K562 (cell line): ENCODE results near the gene ST3GAL3. TPM values are rescaled to one million over a fixed set of nuclear protein-coding genes. Genes with fewer than 3 reads are reported as not detected.

Source experiments
- ATF1 ChIP-seq, 2 experiments: fragments of 450-650 bp in 1 of 2; IDR thresholded peaks; 2 replicates each; pipeline ENCODE4 v1.6.1; 2016; ENCODE audit warnings: missing compliant biosample characterization in 1 of 2, missing genetic modification characterization in 1 of 2
- FOXA3 ChIP-seq, 2 experiments: fragments of 450-650 bp in 1 of 2; sonication (generic) in 1 of 2; formaldehyde crosslinking; IDR thresholded peaks in 1 of 2; conservative IDR thresholded peaks in 1 of 2; 2 replicates each; pipeline versions ENCODE4 v1.4.0 to v1.8.0; 2020 to 2022; ENCODE audit warnings: mild to moderate bottlenecking in 2 of 2, missing genetic modification reagents in 1 of 2
- PKNOX1 ChIP-seq: fragments of 450-650 bp; IDR thresholded peaks from 2 replicates; pipeline ENCODE4 v1.6.1; 2016
- POLR2B ChIP-seq: fragments of 450-650 bp; IDR thresholded peaks from 2 replicates; pipeline ENCODE4 v1.6.1; 2018; ENCODE audit warnings: low read depth; ENCODE audit not compliant: partially characterized antibody
- SIN3A ChIP-seq, 2 experiments: fragments of 150-350 bp in 1 of 2; IDR thresholded peaks; 2 replicates each; pipeline ENCODE4 v1.6.1; 2011 to 2016; ENCODE audit warnings: borderline replicate concordance in 2 of 2, low read depth in 2 of 2, low read length in 2 of 2, mild to moderate bottlenecking in 2 of 2, moderate library complexity in 2 of 2; ENCODE audit not compliant: control insufficient read depth in 1 of 2
- SUPT5H ChIP-seq: fragments of 450-650 bp; IDR thresholded peaks from 2 replicates; pipeline ENCODE4 v1.6.1; 2016
- USF1 ChIP-seq: sonication (generic); formaldehyde crosslinking; IDR thresholded peaks from 2 replicates; pipeline ENCODE4 v1.9.0; 2022; ENCODE audit warnings: mild to moderate bottlenecking, missing genetic modification reagents
- ZNF280A ChIP-seq: fragments of 450-650 bp; IDR thresholded peaks from 2 replicates; pipeline ENCODE4 v1.6.1; 2018; ENCODE audit warnings: mild to moderate bottlenecking, low read depth; ENCODE audit not compliant: partially characterized antibody
- ZNF445 ChIP-seq: fragments of 250-450 bp; sonication (Bioruptor Pico); IDR thresholded peaks from 2 replicates; pipeline ENCODE4 v1.4.0; 2020; ENCODE audit warnings: low read depth, mild to moderate bottlenecking, moderate library complexity
- ZNF551 ChIP-seq: fragments of 250-450 bp; sonication (Bioruptor Pico); IDR thresholded peaks from 2 replicates; pipeline ENCODE4 v1.5.0; 2021; ENCODE audit warnings: mild to moderate bottlenecking, moderate library complexity
- polyA plus RNA-seq, 8 experiments: library from polyadenylated mRNA; depleted of rRNA in 4 of 8; stranded (reverse) in 5 of 8; unstranded in 3 of 8; fragments of >200 nt; fragmentation: Nextera tagmentation in 2 of 8; fragmentation: Illumina TruSeq in 1 of 8; extraction: Ambion mirVana in 2 of 8; extraction: Trizol in 1 of 8; gene quantifications; 2 replicates each; pipeline versions ENCODE4 v1.2.1 to v1.2.3, GENCODE V29; 2011 to 2014; ENCODE audit warnings: inconsistent platforms in 1 of 8, missing spikeins in 1 of 8
- total RNA-seq, 7 experiments: library from RNA; depleted of rRNA in 6 of 7; stranded (reverse); fragments of >200 nt in 6 of 7; fragmentation: Illumina TruSeq in 2 of 7; extraction: Trizol in 2 of 7; gene quantifications; 2 replicates each; pipeline versions ENCODE4 v1.2.1 to v1.2.3, GENCODE V29; 2011 to 2021; ENCODE audit warnings: low replicate concordance in 1 of 7
- TF ChIP-seq, protein P1 (sequence below), 2 experiments: fragments of 450-650 bp; IDR thresholded peaks; 2 replicates each; pipeline ENCODE4 v1.6.1; 2016; ENCODE audit warnings: mild to moderate bottlenecking in 2 of 2, borderline replicate concordance in 1 of 2, low read depth in 1 of 2, moderate library complexity in 1 of 2
- TF ChIP-seq, protein P2 (sequence below): sonication (generic); formaldehyde crosslinking; IDR thresholded peaks from 2 replicates; pipeline ENCODE4 v1.8.0; 2022; ENCODE audit warnings: mild to moderate bottlenecking, missing genetic modification reagents

Gene ST3GAL3
- total and polyA plus RNA-seq, 9 of the 15 experiments (the other 6 are each of a cell fraction or from before 2014, with no cell fraction given): 1.2 to 18.9 (median 11.0) TPM

GRCh38 chr1:43818691-43819090 lies 111.4 kb downstream of the ST3GAL3 start (continued):
- TF ChIP-seq, protein P1, sequence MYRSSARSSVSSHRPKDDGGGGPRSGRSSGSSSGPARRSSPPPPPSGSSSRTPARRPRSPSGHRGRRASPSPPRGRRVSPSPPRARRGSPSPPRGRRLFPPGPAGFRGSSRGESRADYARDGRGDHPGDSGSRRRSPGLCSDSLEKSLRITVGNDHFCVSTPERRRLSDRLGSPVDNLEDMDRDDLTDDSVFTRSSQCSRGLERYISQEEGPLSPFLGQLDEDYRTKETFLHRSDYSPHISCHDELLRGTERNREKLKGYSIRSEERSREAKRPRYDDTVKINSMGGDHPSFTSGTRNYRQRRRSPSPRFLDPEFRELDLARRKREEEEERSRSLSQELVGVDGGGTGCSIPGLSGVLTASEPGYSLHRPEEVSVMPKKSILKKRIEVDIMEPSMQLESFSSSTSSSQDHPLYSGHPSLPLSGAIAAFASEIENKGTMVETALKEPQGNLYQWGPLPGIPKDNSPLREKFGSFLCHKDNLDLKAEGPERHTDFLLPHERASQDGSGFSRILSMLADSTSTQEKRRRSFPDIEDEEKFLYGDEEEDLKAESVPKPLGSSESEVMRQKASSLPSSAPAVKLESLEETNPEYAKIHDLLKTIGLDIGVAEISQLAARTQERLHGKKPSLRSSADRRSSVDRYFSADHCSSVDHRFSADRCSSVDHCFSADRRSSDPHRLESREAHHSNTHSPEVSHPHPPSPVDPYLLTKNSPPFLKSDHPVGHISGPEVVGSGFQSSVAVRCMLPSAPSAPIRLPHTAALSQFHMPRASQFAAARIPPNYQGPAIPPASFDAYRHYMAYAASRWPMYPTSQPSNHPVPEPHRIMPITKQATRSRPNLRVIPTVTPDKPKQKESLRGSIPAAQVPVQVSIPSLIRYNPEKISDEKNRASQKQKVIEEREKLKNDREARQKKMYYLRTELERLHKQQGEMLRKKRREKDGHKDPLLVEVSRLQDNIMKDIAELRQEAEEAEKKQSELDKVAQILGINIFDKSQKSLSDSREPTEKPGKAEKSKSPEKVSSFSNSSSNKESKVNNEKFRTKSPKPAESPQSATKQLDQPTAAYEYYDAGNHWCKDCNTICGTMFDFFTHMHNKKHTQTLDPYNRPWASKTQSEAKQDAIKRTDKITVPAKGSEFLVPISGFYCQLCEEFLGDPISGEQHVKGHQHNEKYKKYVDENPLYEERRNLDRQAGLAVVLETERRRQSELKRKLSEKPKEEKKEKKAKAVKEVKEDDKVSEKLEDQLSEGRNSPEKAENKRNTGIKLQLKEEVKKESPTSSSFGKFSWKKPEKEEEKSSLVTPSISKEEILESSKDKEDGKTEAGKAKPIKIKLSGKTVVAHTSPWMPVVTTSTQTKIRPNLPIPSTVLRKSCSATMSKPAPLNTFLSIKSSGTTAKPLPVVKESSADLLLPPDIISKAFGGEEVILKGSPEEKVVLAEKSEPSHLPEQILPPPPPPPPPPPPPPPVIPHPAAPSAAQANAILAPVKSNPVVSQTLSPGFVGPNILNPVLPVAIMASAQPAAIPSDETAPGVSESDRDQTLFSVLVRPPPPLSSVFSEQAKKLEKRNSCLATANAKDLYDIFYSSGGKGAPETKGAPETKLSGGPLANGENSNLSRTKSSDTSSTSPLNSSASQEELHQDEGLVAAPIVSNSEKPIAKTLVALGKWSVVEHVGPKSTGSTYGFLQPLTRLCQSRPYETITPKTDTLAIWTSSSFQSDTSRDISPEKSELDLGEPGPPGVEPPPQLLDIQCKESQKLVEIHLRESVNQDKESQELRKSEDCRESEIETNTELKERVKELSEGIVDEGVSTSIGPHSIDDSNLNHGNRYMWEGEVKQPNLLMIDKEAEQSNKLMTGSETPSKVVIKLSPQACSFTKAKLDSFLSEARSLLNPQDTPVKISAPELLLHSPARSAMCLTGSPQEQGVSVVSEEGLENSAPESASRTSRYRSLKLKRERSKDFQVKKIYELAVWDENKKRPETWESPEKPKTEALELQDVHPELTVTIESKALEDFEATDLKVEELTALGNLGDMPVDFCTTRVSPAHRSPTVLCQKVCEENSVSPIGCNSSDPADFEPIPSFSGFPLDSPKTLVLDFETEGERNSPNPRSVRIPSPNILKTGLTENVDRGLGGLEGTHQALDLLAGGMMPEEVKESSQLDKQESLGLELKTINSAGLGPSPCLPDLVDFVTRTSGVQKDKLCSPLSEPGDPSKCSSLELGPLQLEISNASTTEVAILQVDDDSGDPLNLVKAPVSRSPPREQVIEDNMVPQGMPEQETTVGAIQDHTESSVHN (IDR thresholded peaks at IDR 0.05; ENCODE audit: borderline replicate concordance in 1 of 2, low read depth in 1 of 2): no peak
- TF ChIP-seq SUPT5H: no peak
- no peak for TF ChIP-seq PKNOX1
- TF ChIP-seq POLR2B: no peak
- no peak for TF ChIP-seq FOXA3 (CRISPR knock-in tag; conservative IDR thresholded peaks at IDR 0.05 in 1 of 2, IDR thresholded peaks at IDR 0.05 in 1 of 2)
- TF ChIP-seq SIN3A (IDR thresholded peaks at IDR 0.05; ENCODE audit: borderline replicate concordance in 2 of 2, control insufficient read depth in 1 of 2, low read depth in 2 of 2, low read length in 2 of 2): no peak
- peak; percentile 70; the same call in 1 of the 2 replicates for TF ChIP-seq ZNF445
- TF ChIP-seq ZNF551 (CRISPR knock-in tag): no peak
- TF ChIP-seq, protein P2, sequence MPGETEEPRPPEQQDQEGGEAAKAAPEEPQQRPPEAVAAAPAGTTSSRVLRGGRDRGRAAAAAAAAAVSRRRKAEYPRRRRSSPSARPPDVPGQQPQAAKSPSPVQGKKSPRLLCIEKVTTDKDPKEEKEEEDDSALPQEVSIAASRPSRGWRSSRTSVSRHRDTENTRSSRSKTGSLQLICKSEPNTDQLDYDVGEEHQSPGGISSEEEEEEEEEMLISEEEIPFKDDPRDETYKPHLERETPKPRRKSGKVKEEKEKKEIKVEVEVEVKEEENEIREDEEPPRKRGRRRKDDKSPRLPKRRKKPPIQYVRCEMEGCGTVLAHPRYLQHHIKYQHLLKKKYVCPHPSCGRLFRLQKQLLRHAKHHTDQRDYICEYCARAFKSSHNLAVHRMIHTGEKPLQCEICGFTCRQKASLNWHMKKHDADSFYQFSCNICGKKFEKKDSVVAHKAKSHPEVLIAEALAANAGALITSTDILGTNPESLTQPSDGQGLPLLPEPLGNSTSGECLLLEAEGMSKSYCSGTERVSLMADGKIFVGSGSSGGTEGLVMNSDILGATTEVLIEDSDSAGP (CRISPR knock-in tag): no peak
- no peak for TF ChIP-seq USF1
- TF ChIP-seq ATF1 (CRISPR knock-in tag; IDR thresholded peaks at IDR 0.05): no peak
- no peak for TF ChIP-seq ATF1 (tag; IDR thresholded peaks at IDR 0.05)
- peak; percentile 87 for TF ChIP-seq ZNF280A
